GM12864 (cell line): ENCODE results near the gene HPS4.

Experiments
- DNase-seq: peaks from one replicate; pipeline ENCODE4 v3.0.0-alpha.2; 2011; ENCODE audit warnings: low read depth
- H3K4me3 ChIP-seq: 2 replicates; pipeline ENCODE4 v1.5.1; 2011; ENCODE audit warnings: mild to moderate bottlenecking, low read depth, low read length, control low read depth
- TF ChIP-seq, protein P1 (sequence below): IDR thresholded peaks from 2 replicates; pipeline ENCODE4 v1.5.1; 2011; ENCODE audit warnings: low read depth, mild to moderate bottlenecking, moderate library complexity, low read length, control low read depth, inconsistent platforms; ENCODE audit errors: missing control alignments

HPS4 gene

DNA sequence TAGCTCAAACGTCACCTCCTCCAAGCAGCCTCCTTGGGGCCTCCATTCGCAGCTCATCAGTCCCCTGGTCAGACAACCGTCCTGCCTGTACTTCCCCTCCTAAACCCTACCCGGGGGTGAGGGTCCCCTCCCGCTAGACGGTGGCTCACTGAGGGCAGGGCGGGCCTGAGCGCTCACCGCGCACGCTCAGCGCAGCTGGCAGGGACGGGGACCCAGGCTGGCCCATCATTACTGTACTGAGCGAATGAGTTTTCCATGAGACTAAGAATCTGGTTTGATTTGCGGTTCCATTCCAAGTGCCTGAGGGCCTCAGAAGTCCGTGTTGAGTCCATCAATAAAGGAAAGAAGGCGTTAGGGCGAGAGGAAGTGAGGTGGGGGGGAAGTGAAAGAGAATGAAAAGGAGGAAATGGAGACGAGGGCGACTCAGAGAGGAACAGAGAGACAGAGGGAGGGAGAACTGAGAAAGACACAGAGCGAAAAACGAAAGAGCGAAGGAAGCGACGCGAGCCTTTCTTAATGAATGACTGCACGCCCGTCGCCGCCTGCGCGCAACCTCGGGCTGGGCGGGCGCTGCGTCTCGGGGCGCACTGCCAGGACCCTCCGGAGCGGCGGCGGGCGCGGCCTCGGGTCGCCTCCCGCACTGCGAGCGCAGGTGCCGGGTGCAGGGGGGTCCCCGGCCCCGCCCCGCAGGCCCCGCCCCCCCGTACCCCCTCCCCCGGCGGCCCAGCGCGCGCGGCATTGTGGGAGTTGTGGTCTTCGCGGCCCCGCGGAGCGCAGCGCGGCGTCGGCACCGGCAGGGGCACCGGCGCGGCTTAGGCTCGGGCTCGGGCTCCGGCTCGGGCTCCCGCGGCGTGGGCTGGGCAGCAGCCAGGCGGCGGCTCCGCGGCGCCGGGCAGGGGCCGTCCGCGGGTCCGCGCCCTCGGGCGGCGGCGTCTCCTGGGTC, 54.8 kb downstream of the HPS4 start, which contains the start of gene ASPHD2:
TSS of gene ASPHD2 (plus strand) at position 746 of the 943 bp plus-strand sequence. CDS start 4,356 bp downstream, outside the sequence.
- H3K4me3 ChIP-seq, result peak within 1 kb of the TSS; percentile 80
- TF ChIP-seq, protein P1, sequence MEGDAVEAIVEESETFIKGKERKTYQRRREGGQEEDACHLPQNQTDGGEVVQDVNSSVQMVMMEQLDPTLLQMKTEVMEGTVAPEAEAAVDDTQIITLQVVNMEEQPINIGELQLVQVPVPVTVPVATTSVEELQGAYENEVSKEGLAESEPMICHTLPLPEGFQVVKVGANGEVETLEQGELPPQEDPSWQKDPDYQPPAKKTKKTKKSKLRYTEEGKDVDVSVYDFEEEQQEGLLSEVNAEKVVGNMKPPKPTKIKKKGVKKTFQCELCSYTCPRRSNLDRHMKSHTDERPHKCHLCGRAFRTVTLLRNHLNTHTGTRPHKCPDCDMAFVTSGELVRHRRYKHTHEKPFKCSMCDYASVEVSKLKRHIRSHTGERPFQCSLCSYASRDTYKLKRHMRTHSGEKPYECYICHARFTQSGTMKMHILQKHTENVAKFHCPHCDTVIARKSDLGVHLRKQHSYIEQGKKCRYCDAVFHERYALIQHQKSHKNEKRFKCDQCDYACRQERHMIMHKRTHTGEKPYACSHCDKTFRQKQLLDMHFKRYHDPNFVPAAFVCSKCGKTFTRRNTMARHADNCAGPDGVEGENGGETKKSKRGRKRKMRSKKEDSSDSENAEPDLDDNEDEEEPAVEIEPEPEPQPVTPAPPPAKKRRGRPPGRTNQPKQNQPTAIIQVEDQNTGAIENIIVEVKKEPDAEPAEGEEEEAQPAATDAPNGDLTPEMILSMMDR, result no peak
- DNase-seq, result peak; percentile 88

DNA sequence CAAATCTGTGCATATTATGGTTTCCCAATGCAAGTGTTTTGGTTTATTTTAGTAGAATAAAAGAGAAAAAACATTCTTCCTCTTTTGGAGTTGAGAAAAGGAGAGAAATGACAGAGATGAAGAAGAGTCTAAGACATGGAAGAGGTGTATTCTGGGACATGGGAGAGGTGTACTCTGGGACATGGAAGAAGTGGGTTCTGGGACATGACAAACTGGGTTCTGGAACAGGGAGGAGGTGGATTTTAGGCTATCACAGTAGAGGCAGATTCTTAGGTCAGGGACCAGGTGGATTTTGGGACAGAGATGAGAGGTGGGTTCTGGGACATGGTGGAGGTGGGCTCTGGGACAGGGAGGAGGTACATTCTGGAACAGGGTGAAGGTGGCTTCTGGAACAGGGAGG, 56.7 kb downstream of the HPS4 start:
- TF ChIP-seq, protein P1, result no peak
- H3K4me3 ChIP-seq, result no peak overlapping the region
- no peak for DNase-seq

DNA sequence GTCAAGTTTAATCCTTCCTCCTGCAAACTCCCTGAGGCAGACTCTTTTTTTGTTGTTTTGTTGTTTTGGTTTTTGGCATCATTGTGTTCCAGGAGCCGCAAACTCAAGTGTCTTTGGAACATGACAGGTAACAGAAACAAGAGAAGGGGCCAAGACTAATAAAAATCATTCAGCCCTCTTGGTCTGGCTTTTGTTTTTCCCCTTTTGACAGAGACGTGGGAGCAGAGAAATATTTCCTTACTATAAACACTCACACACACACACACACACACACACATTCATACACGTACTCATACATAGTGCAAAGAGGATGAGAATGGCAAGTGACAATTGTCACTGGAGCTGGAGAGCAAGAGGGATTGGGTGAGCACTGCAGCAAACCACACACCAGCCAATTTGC, 65.0 kb downstream of the HPS4 start:
- no peak for DNase-seq
- TF ChIP-seq, protein P1, result no peak
- no peak overlapping the region for H3K4me3 ChIP-seq

DNA sequence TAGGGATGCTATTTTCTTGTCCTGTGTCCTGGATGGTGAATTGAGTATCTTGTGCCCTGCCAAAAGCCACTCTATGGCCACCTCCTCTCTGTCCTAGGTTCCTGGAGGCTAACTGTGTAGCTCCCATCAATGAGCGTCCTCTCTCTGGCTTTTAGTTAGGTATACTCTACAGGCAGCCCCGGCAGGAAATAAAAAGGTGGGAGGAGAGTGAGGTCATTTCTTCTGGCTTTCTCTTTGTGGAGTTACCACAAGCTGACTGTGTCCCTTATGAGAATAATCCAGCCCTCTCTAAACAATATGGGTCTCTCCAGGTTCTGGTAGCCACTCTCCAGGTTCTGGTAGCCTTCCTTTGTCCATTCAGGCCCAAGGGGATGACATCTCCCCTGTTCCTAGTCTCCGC, 66.2 kb downstream of the HPS4 start:
- no peak overlapping the region for H3K4me3 ChIP-seq
- TF ChIP-seq, protein P1, result no peak
- no peak for DNase-seq

DNA sequence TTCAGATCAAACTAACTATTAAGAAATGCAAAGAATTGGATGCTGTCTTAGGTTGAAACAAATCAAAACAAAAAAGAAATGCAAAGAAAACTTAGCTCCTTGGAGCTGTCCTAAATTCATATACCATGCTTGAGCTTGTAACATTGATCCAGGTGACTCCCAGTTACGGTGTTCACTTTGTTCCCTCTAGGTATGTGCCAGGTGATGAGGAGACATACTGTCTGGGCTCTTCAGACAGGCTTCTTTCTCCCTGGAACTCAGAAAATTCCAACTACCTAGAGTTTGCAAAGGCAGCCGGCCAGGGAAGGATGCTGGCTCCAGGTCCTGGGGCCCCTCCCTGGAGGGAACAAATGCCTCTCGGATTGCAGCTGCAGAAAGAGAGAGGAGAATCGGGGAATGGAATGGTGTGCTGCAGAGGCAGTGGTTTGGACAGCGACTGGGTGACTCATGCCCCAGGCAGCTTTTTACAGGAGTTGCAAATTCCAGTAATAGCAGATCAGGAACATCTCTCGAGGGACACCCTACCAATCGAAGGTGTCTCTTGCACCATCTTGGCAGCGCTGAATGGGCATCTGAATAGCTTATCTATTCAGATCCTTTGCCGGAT, 66.8 kb downstream of the HPS4 start:
- no peak for DNase-seq
- no peak overlapping the region for H3K4me3 ChIP-seq

DNA sequence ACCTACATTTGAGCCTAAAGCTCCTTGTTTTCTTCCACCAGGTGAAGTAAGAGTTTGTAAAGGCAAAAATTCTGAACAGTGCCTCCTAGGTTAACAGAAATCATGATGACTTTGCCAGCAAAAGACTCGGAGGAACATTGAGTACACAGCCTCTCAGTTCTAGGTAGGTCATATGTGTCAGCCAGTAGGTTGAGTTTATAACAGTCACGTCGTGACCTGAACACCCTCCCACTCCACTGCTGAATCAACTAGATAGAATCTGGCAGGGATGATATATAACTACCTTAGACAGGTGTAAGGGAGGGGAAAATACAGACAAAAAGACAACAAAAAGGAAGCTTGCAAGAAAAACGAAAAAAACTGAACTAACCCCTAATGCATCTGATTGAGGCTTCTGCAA, 67.3 kb downstream of the HPS4 start:
- TF ChIP-seq, protein P1, result no peak
- DNase-seq, result no peak
- no peak overlapping the region for H3K4me3 ChIP-seq

More for the DNA sequence above, 66.8 kb downstream of the HPS4 start:
- TF ChIP-seq, protein P1, result no peak

DNA sequence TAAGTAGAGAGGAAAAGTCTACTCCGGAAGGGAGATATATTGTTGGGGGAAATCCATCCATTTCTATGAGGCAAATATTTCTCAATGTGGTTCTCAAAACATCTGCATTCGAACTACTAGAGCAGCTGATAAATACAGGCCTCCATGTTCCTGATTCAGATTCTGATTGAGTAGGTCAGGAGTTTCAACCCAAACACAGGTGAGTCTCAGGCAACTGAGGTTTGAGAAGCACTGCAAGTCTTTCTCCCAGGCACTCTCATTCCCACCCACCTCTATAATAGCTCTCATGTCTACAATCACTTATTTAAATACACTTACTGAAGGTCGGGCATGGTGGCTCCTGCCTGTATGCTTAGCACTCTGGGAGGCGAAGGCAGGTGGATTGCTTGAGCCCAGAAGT, 69.2 kb downstream of the HPS4 start:
- no peak overlapping the region for H3K4me3 ChIP-seq
- TF ChIP-seq, protein P1, result no peak
- DNase-seq, result no peak
